NCI-H748 (cell line): Measurements from ENCODE around the gene GPR89B.
"Not testable (repeated sequence)": the region's sequence is repeated elsewhere in the genome, so short reads cannot be mapped to it uniquely, and the experiment has no call there.

Experiments
- DNase-seq: peaks from one replicate; lab custom pipeline; 2025; ENCODE audit not compliant: unreplicated experiment; lab: John Stamatoyannopoulos, UW

GPR89B gene

GRCh38 chr1:147935296-147935695, 7.1 kb downstream of the GPR89B start:
- not testable (repeated sequence) for DNase-seq

GRCh38 chr1:147940456-147940855, 12.2 kb downstream of the GPR89B start:
- DNase-seq: not testable (repeated sequence)

GRCh38 chr1:147942563-147942962, 14.3 kb downstream of the GPR89B start:
- not testable (repeated sequence) for DNase-seq

GRCh38 chr1:147949517-147949916, 21.3 kb downstream of the GPR89B start:
- DNase-seq: not testable (repeated sequence)

- not testable (repeated sequence) for DNase-seq
These were observed 30.7 kb downstream of the GPR89B start for GRCh38 chr1:147958906-147959305.

- DNase-seq: not testable (repeated sequence)
These were observed 31.5 kb downstream of the GPR89B start for GRCh38 chr1:147959680-147960079.

GRCh38 chr1:147964575-147964974, 36.4 kb downstream of the GPR89B start:
- not testable (repeated sequence) for DNase-seq

- not testable (repeated sequence) for DNase-seq
These were observed 38.4 kb downstream of the GPR89B start for GRCh38 chr1:147966657-147967056.

GRCh38 chr1:147978896-147979651, 50.9 kb downstream of the GPR89B start:
- DNase-seq: not testable (repeated sequence)

- DNase-seq: peak; percentile 22
These were observed 57.2 kb downstream of the GPR89B start for GRCh38 chr1:147985374-147985773.

- DNase-seq: not testable (repeated sequence)
These were observed 59.7 kb downstream of the GPR89B start for GRCh38 chr1:147987893-147988292.

- DNase-seq: not testable (repeated sequence)
These were observed 64.7 kb downstream of the GPR89B start for GRCh38 chr1:147992916-147993315.

- not testable (repeated sequence) for DNase-seq
These were observed 65.2 kb downstream of the GPR89B start for GRCh38 chr1:147993400-147993799.

- DNase-seq: not testable (repeated sequence)
These were observed 65.8 kb downstream of the GPR89B start for GRCh38 chr1:147993825-147994615.

- DNase-seq: not testable (repeated sequence)
These were observed 67.9 kb downstream of the GPR89B start for GRCh38 chr1:147996088-147996487.

GRCh38 chr1:148007724-148008123, 79.5 kb downstream of the GPR89B start:
- not testable (repeated sequence) for DNase-seq

- no peak for DNase-seq
These were observed 82.3 kb downstream of the GPR89B start for GRCh38 chr1:148010527-148010926.

GRCh38 chr1:148013177-148014144, 85.2 kb downstream of the GPR89B start:
- DNase-seq: not testable (repeated sequence)

- DNase-seq: not testable (repeated sequence)
These were observed 86.3 kb downstream of the GPR89B start for GRCh38 chr1:148014289-148015200.

GRCh38 chr1:148024918-148025317, 96.7 kb downstream of the GPR89B start:
- DNase-seq: not testable (repeated sequence)
